ENCODE measurements around the gene PCDHGC4. TPM values are rescaled to one million over a fixed set of nuclear protein-coding genes. Genes with fewer than 3 reads are reported as not detected.

PCDHGC4 gene
- total and polyA plus RNA-seq, 2 of the 8 experiments (the other 6 are each of a cell fraction or from before 2014, with no cell fraction given) = 2.1 to 2.4 TPM

- TF ChIP-seq E2F6 (IDR thresholded peaks at IDR 0.05) = no peak
- TF ChIP-seq CBX8 (IDR thresholded peaks at IDR 0.05; ENCODE audit: borderline replicate concordance, low read depth, low read length) = no peak
- TF ChIP-seq KDM4A (IDR thresholded peaks at IDR 0.05; ENCODE audit: low read depth, low read length, severe bottlenecking) = no peak
- no peak for TF ChIP-seq POU5F1 (IDR thresholded peaks at IDR 0.05; ENCODE audit: low read depth, low read length)
- no peak for TF ChIP-seq RXRA (IDR thresholded peaks at IDR 0.05; ENCODE audit: insufficient read depth, low read depth, low read length)
- no peak for TF ChIP-seq NANOG (IDR thresholded peaks at IDR 0.05; ENCODE audit: insufficient read depth, low read depth, low read length, poor library complexity, severe bottlenecking)
- no peak for TF ChIP-seq EGR1 (IDR thresholded peaks at IDR 0.05; ENCODE audit: borderline replicate concordance, low read depth, low read length)
Measured at GRCh38 chr5:141529873-141530272, 45.0 kb downstream of the PCDHGC4 start (continued).
